SK-N-SH treated with all-trans-retinoic acid at 6 μM for 48 hours (cell line): ENCODE results near the gene ADAM15.

ENCODE experiments used
- ESRRG ChIP-seq: fragments of 250-450 bp; sonication (Bioruptor Pico); IDR thresholded peaks from 2 replicates; pipeline ENCODE4 v1.6.1; 2021; ENCODE audit warnings: mild to moderate bottlenecking
- GLIS3 ChIP-seq: fragments of 250-450 bp; sonication (Bioruptor Pico); IDR thresholded peaks from 2 replicates; pipeline ENCODE4 v1.5.0; 2020; ENCODE audit warnings: mild to moderate bottlenecking, moderate library complexity
- ISL1 ChIP-seq: fragments of 250-450 bp; sonication (Bioruptor Pico); IDR thresholded peaks from 2 replicates; pipeline ENCODE4 v2.1.2; 2022; ENCODE audit warnings: mild to moderate bottlenecking, moderate library complexity
- PATZ1 ChIP-seq: fragments of 250-450 bp; sonication (Bioruptor Pico); IDR thresholded peaks from 2 replicates; pipeline ENCODE4 v1.8.0; 2020; ENCODE audit warnings: mild to moderate bottlenecking, moderate library complexity, borderline replicate concordance
- POU6F1 ChIP-seq: fragments of 250-450 bp; sonication (Bioruptor Pico); IDR thresholded peaks from 2 replicates; pipeline ENCODE4 v1.8.0; 2021; ENCODE audit warnings: low read depth, mild to moderate bottlenecking, moderate library complexity, borderline replicate concordance
- TOX ChIP-seq: fragments of 250-450 bp; sonication (Bioruptor Pico); IDR thresholded peaks from 2 replicates; pipeline ENCODE4 v1.8.0; 2021; ENCODE audit warnings: mild to moderate bottlenecking, moderate library complexity, borderline replicate concordance

GRCh38 chr1:155026588-155026987 lies 24.5 kb upstream of the ADAM15 start:
- TF ChIP-seq TOX (no peak), ISL1 (no peak), GLIS3 (CRISPR knock-in tag) (no peak), PATZ1 (CRISPR knock-in tag) (no peak), ESRRG (no peak), POU6F1 (CRISPR knock-in tag) (no peak)
